Measurements from ENCODE around the gene SUMO3.
A peak's percentile ranks its signal among the peaks of the same experiment; 100 is the strongest.

SUMO3 gene

DNA sequence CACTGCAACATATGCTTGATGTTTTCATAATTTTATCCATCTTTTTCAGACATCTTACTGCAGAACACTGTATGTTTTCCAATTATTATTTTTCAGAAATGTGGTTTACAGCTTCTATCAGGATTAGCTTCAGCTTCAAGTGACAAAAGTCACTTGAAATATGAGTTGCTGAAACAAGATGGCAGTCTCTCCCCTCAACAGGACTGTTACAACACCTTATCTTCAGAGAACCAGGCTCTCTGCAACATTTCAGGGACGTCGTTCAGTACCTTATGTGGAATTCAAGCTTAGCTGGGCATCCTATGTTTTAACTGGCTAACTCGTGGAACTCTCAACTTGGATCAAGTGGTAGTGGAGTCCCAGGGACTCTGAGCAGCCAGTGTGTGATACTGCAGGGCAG, 14.2 kb downstream of the SUMO3 start:
- DNase-seq (ENCODE audit: low read depth in 2 of 2) = no peak

- DNase-seq (ENCODE audit: low read depth in 2 of 2) = no peak
These were observed 15.3 kb downstream of the SUMO3 start for GRCh38 chr21:44802396-44803153.

DNA sequence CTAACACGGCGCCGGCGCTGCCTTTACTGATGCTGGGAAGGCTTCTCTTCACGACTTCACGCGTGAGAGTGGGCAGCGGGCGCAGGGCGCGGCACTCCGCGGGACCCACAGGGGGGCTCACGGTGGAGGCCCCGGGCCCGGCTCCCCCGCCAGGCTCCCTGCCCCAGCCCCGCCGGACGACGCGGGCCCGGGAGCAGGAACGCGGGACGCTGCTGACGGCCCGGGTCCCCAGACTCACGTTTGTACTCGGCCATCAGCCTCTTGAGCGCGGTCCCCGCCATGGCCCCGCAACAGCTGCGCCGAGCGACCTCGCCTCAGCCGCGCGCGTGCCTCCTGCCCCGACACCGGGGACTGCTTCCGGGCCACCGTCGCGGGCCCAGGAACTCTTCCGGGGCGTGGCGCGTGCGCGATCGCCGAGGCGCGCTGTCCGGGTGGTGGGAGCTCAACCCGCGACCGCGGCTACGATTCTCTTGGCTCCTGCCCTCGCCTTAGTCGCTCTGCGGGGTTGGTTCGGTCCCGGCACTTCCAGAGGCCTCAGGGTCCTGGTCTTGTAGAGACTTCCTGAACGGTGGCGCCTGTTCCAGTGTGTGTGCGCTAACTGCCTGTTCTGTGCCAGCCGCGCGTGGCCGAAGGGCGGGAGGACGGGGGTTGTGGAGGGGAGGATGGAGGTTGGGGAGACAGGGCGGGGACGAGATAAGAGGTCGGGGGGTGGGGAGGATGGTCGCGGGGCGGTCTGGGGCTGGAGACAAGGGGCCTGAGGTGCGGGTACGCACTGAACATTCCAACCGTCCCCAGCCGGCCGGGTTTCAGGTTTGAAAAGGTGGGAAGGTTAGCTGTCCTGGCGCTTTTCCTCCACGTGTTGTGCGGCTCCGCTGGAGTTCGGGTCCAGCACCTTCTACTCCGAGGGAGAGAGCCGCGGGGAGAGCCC, 16.1 kb downstream of the SUMO3 start, which contains the start of gene UBE2G2:
Gene UBE2G2 (minus strand): TSS at position 353 of the 928 bp plus-strand sequence. CDS start 72 bp downstream, at position 281.
- peak; percentile 49 to 51 for DNase-seq (ENCODE audit: low read depth in 2 of 2)

- no peak for DNase-seq (ENCODE audit: low read depth in 2 of 2)
These were observed 16.8 kb downstream of the SUMO3 start for GRCh38 chr21:44800971-44801467.

DNA sequence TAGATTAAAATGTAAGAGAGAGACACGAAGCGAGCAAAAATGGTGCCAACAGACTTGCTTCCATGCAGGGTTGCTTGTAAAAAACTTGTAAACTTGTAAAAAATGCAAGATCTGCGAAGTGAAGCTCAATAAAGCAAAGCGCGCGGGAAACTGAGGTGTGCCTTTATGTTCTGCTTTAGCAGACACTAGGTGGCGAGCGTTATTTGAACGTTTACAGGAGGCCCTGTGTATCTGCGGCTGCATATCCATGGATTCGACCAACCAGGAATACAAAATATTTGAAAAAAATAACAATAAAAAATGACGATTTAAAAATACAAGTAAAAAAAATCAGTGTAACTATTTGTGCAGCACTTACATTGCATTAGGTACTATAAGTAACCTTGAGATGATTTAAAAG, 17.8 kb downstream of the SUMO3 start:
- no peak for DNase-seq (ENCODE audit: low read depth in 2 of 2)

DNA sequence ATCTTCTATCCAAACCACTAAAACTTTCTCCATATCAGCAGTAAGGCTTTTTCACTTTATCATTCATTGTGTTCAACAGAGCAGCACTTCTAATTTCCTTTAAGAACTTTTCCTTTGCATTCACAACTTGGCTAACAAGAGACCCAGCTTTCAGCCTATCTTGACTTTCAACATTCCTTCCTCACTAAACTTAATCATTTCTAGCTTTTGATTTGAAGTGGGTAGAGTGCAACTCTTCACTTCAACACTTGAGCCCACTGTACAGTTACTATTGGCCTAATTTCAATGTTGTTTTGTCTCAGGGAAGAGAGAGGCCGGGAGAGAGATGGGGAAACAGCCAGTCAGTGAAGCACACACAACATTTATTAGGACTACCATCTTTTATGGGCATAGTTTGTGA, 18.2 kb downstream of the SUMO3 start:
- no peak for DNase-seq (ENCODE audit: low read depth in 2 of 2)

- DNase-seq (ENCODE audit: low read depth in 2 of 2) = no peak
These were observed 20.1 kb downstream of the SUMO3 start for GRCh38 chr21:44797775-44798174.

- DNase-seq (ENCODE audit: low read depth in 2 of 2) = no peak
These were observed 22.5 kb downstream of the SUMO3 start for GRCh38 chr21:44795342-44795741.

DNA sequence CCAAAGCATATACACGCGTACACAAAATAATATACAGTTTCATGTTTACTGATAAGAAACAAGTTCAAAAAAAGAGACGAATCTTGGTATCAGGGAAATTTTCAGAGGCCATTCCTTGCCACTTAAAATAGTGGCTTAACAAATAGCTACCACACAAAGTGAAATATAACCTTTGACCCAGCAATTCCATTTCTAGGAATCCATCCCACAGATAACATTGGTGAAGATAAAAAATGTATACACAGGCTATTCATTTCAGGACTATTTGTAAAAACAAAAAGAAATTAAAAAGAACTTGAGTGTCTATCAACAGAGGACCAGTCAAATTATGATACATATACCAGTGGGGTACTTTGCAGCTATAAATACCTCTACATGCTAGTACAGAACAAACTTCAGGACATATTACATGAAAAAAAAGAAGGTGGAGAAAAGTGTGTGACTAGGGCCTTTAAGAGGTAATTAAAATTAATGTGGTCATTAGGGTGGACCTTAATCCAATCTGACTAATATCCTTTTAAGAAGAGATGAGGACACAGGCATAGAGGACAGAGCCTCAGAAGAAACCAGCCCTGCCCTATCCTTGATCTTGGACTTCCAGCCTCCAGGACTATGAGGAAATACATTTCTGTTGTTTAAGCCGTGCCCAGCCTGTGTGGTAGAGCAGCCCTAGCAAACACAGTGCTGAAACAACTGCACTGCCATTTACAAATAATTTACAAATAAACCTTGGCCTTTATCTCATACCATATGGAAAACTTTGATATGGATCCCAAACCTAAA, 24.1 kb downstream of the SUMO3 start:
- DNase-seq (ENCODE audit: low read depth in 2 of 2) = no peak

- peak in 1 of 2 experiments; percentile 13 for DNase-seq (ENCODE audit: low read depth in 2 of 2)
These were observed 24.9 kb downstream of the SUMO3 start for GRCh38 chr21:44792702-44793591.

GRCh38 chr21:44791993-44792392, 25.9 kb downstream of the SUMO3 start:
- no peak for DNase-seq (ENCODE audit: low read depth in 2 of 2)

DNA sequence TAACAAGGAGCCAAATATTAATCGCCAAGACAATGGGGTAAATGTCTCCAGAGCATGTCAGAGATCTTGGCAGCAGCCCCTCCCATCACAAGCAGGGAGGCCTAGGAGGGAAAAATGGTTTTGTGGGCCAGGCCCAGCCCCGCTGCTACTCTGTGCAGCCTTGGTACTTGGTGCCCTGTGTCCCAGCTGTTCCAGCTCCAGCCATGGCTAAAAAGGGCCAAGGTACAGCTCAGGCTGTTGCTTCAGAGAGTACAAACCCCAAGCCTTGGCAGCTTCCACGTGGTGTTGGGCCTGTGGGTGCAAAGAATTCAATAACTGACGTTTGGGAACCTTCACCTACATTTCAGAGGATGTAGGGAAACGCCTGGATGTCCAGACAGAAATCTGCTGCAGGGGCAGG, 26.6 kb downstream of the SUMO3 start:
- no peak for DNase-seq (ENCODE audit: low read depth in 2 of 2)

DNA sequence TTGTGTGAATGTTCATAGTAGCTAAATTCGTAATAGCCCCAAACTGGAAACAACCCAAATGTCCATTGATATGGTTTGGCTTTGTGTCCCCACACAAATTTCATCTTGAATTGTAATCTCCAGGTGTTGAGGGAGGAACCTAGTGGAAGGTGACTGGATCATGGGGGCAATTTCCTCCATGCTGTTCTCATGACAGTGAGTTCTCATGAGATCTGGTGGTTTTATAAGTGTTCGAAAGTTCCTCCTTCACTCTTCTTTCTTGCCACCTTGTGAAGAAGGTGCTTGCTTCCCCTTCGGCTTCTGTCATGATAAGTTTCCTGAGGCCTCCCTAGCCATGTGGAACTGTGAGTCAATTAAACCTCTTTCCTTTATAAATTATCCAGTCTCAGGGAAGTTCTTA, 27.5 kb downstream of the SUMO3 start:
- no peak for DNase-seq (ENCODE audit: low read depth in 2 of 2)

GRCh38 chr21:44789880-44790279, 28.0 kb downstream of the SUMO3 start:
- DNase-seq (ENCODE audit: low read depth in 2 of 2) = peak in 1 of 2 experiments; percentile 13

DNA sequence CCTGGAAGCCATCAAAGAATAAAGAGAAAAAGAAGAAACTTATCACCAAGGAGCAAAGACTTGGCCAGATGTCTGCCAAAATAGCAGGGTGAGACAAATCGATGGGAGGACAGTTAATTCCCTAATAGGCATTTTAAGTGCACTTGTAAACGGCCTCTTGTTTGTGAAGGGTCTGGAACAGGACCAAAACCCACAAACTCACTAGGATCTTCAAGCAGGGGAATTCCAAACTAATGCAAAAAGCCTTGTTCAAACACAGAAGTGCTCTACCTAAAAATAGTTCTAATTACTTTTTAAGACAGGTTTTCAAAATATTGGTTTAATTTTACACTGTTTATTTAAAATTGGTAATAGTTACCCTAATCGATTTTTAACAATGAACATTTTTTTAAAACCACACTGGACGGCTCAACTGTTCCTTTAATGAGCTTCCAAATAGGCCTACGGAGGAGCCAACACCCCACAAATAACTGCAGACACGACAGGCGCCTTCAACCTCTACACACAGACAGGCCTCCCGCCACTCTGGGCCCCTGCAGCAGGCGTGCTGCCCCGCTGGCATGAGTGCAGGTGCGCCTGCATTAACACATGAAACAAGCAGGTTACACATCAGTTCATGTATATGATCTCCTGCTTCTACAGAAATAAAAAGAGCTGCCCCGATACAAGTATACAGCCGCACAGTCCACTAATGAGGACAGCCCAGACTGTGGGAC, 32.1 kb downstream of the SUMO3 start:
- DNase-seq (ENCODE audit: low read depth in 2 of 2) = no peak

- no peak for DNase-seq (ENCODE audit: low read depth in 2 of 2)
These were observed 33.1 kb downstream of the SUMO3 start for GRCh38 chr21:44784810-44785209.

DNA sequence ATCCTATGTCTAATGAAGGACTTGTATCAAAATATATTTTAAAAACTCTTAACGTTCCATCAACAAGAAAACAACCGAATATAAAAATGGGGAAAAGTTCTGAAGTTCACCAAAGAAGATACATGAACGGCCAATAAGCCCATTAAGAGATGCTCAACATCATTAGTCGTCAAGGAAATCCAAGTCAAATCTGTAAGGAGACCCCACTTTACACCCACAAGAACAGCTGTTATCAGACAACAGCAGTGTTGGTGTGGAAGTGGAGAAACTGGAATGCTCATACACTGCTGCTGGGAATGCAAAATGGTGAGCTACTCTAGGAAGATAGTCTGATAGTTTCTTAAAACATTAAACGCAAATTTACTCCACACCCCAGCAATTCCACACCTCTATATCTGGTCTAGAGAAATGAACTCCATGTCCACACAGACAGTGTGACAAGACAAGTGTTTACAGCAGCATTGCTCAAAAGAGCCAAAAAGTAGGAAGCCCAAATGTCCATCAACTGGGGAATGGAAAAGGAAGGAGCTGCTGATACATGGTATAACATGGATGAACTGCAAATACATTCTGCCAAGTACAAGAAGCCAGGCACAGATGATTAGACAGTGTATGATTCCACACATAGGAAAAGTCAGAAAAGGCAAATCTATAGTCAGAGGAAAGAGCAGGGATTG, 34.7 kb downstream of the SUMO3 start:
- no peak for DNase-seq (ENCODE audit: low read depth in 2 of 2)

GRCh38 chr21:44780767-44781459, 36.9 kb downstream of the SUMO3 start:
- DNase-seq (ENCODE audit: low read depth in 2 of 2) = no peak

DNA sequence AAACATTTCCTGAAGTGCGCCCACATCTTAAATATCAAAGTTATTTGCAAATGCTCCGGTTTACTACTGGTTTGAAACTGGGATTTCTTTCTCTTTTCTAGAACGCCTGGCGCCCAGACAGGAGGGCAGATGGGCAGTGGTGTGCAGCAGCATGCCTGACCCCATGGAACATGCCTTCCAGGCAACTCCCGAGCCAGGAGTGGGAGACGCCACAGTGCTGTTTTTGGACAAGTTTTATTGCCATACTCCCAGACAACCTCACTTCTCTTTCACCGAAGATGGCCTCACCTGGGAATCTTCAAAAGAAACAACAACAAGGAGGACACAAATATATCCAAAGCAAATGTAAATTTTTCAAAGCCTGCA, 37.7 kb downstream of the SUMO3 start:
- DNase-seq (ENCODE audit: low read depth in 2 of 2) = no peak
